HCT116 (cell line): ENCODE data around the gene KSR2. TPM values are rescaled to one million over a fixed set of nuclear protein-coding genes. Genes with fewer than 3 reads are reported as not detected.

ENCODE experiments used
- ATAC-seq: fragments of 200-7000 bp; cut with Tn5 transposase; 2 replicates; pipeline ENCODE4 v1.9.1; 2020; ENCODE audit warnings: mild to moderate bottlenecking, moderate library complexity
- BruUV-seq: library from RNA; stranded (reverse); fragments of 400-500 nt; replicated peaks from 2 replicates; lab custom pipeline; 2021; lab: Mats Ljungman, UMichigan
- CTCF ChIA-PET: fragments of 300-600 bp; sonication (Branson Sonifier 250); formaldehyde crosslinking; loops from one replicate; lab custom pipeline; 2021; ENCODE audit warnings: antibody characterized with exemption; lab: Charles Lee
- POLR2A ChIA-PET: fragments of 300-600, 350-600 bp; sonication (Branson Sonifier 250); formaldehyde crosslinking; loops from one replicate; lab custom pipeline; 2021; ENCODE audit warnings: antibody characterized with exemption; lab: Charles Lee
- RAD21 ChIA-PET, 2 experiments: fragments of 300-600 bp; sonication (Branson Sonifier 250); formaldehyde crosslinking; loops; one replicate each; lab custom pipeline; 2023; ENCODE audit warnings: low total read pairs in 2 of 2; ENCODE audit not compliant: uncharacterized antibody in 2 of 2, unreplicated experiment in 2 of 2, low non-redundant PET in 1 of 2; lab: Charles Lee
- DNase-seq: peaks from one replicate; pipeline ENCODE4 v3.0.0-alpha.2; 2010; ENCODE audit warnings: low read depth, low spot score
- H2AFZ ChIP-seq: fragments of 200-600 bp; shearing (Covaris generic), sonication (generic); 2 replicates; pipeline ENCODE4 v1.6.1; 2017; ENCODE audit warnings: low read depth, mixed run types, mixed read lengths, antibody characterized with exemption, low read length; ENCODE audit not compliant: poor library complexity, severe bottlenecking
- H3K27ac ChIP-seq: 2 replicates; pipeline ENCODE4 v1.5.1; 2012; ENCODE audit warnings: low read depth, low read length
- H3K27me3 ChIP-seq: fragments of 200-600 bp; sonication (generic); 2 replicates; pipeline ENCODE4 v1.6.1; 2016; ENCODE audit warnings: mixed run types, low read length, mixed read lengths; ENCODE audit not compliant: insufficient read depth
- H3K36me3 ChIP-seq, 2 experiments: fragments of 200-500 bp in 1 of 2; fragments of 200-600 bp in 1 of 2; sonication (Bioruptor generic) in 1 of 2; sonication (generic) in 1 of 2; 2 replicates each; pipeline versions ENCODE4 v1.5.1 to v1.6.1; 2014 to 2016; ENCODE audit warnings: low read length in 2 of 2, inconsistent platforms in 1 of 2, mixed read lengths in 1 of 2, mixed run types in 1 of 2; ENCODE audit not compliant: insufficient read depth in 2 of 2, control insufficient read depth in 1 of 2
- H3K4me1 ChIP-seq, 2 experiments: fragments of 200-600 bp in 1 of 2; sonication (generic) in 1 of 2; 2 replicates each; pipeline versions ENCODE4 v1.5.1 to v1.6.1; 2012 to 2017; ENCODE audit warnings: low read length in 2 of 2, inconsistent platforms in 1 of 2, mild to moderate bottlenecking in 1 of 2, mixed read lengths in 1 of 2, mixed run types in 1 of 2, moderate library complexity in 1 of 2; ENCODE audit not compliant: insufficient read depth in 2 of 2, control insufficient read depth in 1 of 2
- H3K4me2 ChIP-seq: fragments of 200-600 bp; sonication (generic); 2 replicates; pipeline ENCODE4 v1.6.1; 2017; ENCODE audit warnings: mixed run types, low read length, mixed read lengths
- H3K4me3 ChIP-seq, 2 experiments: fragments of 200-600 bp in 1 of 2; sonication (generic) in 1 of 2; replicated peaks in 1 of 2; 2 replicates each; pipeline ENCODE4 v1.5.1; 2011 to 2016; ENCODE audit warnings: low read length in 2 of 2, control low read depth in 1 of 2, low read depth in 1 of 2, mild to moderate bottlenecking in 1 of 2, mixed read lengths in 1 of 2, mixed run types in 1 of 2
- H3K79me2 ChIP-seq: fragments of 200-600 bp; sonication (generic); 2 replicates; pipeline ENCODE4 v1.6.1; 2017; ENCODE audit warnings: mild to moderate bottlenecking, mixed run types, low read length, moderate library complexity, mixed read lengths; ENCODE audit not compliant: insufficient read depth
- H3K9ac ChIP-seq: fragments of 200-600 bp; sonication (generic); 2 replicates; pipeline ENCODE4 v1.6.1; 2016; ENCODE audit warnings: low read length, mixed read lengths
- H3K9me2 ChIP-seq: fragments of 200-600 bp; sonication (generic), shearing (Covaris generic); 2 replicates; pipeline ENCODE4 v1.6.1; 2017; ENCODE audit warnings: mixed run types, mild to moderate bottlenecking, moderate library complexity; ENCODE audit not compliant: insufficient read depth
- H3K9me3 ChIP-seq, 2 experiments: fragments of 200-500 bp in 1 of 2; fragments of 200-600 bp in 1 of 2; sonication (Bioruptor generic) in 1 of 2; sonication (generic) in 1 of 2; 2 replicates each; pipeline ENCODE4 v1.6.1; 2014 to 2017; ENCODE audit warnings: low read length in 2 of 2, mixed read lengths in 2 of 2, inconsistent platforms in 1 of 2, low read depth in 1 of 2, mild to moderate bottlenecking in 1 of 2, mixed run types in 1 of 2, moderate library complexity in 1 of 2; ENCODE audit not compliant: control insufficient read depth in 1 of 2, insufficient read depth in 1 of 2
- H4K20me1 ChIP-seq: fragments of 200-600 bp; sonication (generic), shearing (Covaris generic); 2 replicates; pipeline ENCODE4 v1.6.1; 2017; ENCODE audit warnings: mixed run types, mild to moderate bottlenecking, moderate library complexity; ENCODE audit not compliant: insufficient read depth
- CBX3 ChIP-seq: IDR thresholded peaks from 2 replicates; pipeline ENCODE4 v1.6.1; 2012; ENCODE audit warnings: low read depth
- CEBPB ChIP-seq: IDR thresholded peaks from 2 replicates; pipeline ENCODE4 v1.6.1; 2012; ENCODE audit warnings: low read depth
- ELF1 ChIP-seq: IDR thresholded peaks from 2 replicates; pipeline ENCODE4 v1.6.1; 2012; ENCODE audit warnings: low read depth, borderline replicate concordance
- FOSL1 ChIP-seq: IDR thresholded peaks from 2 replicates; pipeline ENCODE4 v1.6.1; 2012; ENCODE audit warnings: low read depth
- POLR2AphosphoS5 ChIP-seq: IDR thresholded peaks from 2 replicates; pipeline ENCODE4 v1.6.1; 2011; ENCODE audit warnings: mild to moderate bottlenecking, low read depth, low read length, moderate library complexity
- RAD21 ChIP-seq: IDR thresholded peaks from 2 replicates; pipeline ENCODE4 v1.6.1; 2012; ENCODE audit warnings: low read depth, mild to moderate bottlenecking
- SIN3A ChIP-seq: IDR thresholded peaks from 2 replicates; pipeline ENCODE4 v1.6.1; 2012; ENCODE audit warnings: low read depth
- SRF ChIP-seq: IDR thresholded peaks from 2 replicates; pipeline ENCODE4 v1.6.1; 2012; ENCODE audit warnings: low read depth
- TCF7L2 ChIP-seq: IDR thresholded peaks from 2 replicates; pipeline ENCODE4 v1.7.0; 2011; ENCODE audit warnings: borderline replicate concordance, inconsistent platforms; ENCODE audit not compliant: insufficient read depth, insufficient read length; ENCODE audit errors: extremely low read depth
- intact Hi-C: fragments of 100-400 bp; cut with micrococcal nuclease; formaldehyde crosslinking; loops from 2 replicates; pipeline ENCODE4 v1.10.0; 2022
- total RNA-seq: library from RNA; stranded (reverse); gene quantifications from one replicate; pipeline ENCODE4 v1.2.1, GENCODE V29; 2021; ENCODE audit not compliant: unreplicated experiment
- TF ChIP-seq, protein P1 (sequence below): IDR thresholded peaks from 2 replicates; pipeline ENCODE4 v1.6.1; 2011; ENCODE audit warnings: mild to moderate bottlenecking, low read length, moderate library complexity; ENCODE audit not compliant: insufficient replicate concordance; ENCODE audit errors: extremely low read depth
- TF ChIP-seq, protein P2 (sequence below), 3 experiments: fragments of 200-600 bp in 1 of 3; sonication (generic) in 1 of 3; IDR thresholded peaks in 2 of 3; conservative IDR thresholded peaks in 1 of 3; 2 replicates each; pipeline ENCODE4 v1.5.1; 2012 to 2017; ENCODE audit warnings: low read depth in 2 of 3, low read length in 2 of 3, antibody characterized with exemption in 1 of 3, borderline replicate concordance in 1 of 3, control low read depth in 1 of 3, mild to moderate bottlenecking in 1 of 3, mixed read lengths in 1 of 3, mixed run types in 1 of 3, moderate library complexity in 1 of 3; ENCODE audit not compliant: insufficient read depth in 1 of 3
- TF ChIP-seq, protein P3 (sequence below): IDR thresholded peaks from 2 replicates; pipeline ENCODE4 v1.6.1; 2012

KSR2 gene
- total RNA-seq, 1 experiment from 2014 or later = 10.1 TPM

DNA sequence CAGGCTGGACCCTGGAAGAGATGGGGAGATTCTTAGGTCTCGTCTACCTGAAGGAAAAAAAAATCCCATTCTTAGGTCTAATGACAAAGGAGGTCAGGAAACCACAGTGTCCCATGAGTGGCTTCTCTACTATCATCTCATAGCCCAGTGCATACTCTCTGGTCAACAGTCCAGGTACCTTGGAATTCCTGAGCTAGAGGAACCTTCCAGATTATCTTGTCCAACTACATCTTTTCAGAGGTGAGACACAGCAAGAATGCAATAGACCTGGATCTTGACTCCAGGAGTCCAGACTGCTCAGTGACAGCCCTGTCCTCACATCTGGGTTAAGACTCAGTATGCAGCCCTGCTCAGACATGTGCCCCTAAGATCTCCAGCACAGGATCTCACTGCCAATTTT is 429.9 kb downstream of the KSR2 start:
- intact Hi-C loops = no loop called here
- Histone ChIP-seq H3K79me2 (no peaks in the 10 kb centered on the region), H3K9me3 (no peaks in the 10 kb centered on the region), H3K27ac (no peak overlapping the region), H2AFZ (no peak overlapping the region), H3K4me3 (no peak overlapping the region), H4K20me1 (no peaks in the 10 kb centered on the region), H3K4me2 (no peak overlapping the region), H3K9me2 (no peaks in the 10 kb centered on the region), H3K9ac (no peak overlapping the region), H3K36me3 (no peaks in the 10 kb centered on the region), H3K4me1 (peaks cover 0 to 2% of the 10 kb centered on the region in 2 experiments; a peak in 1 of 4 replicates), H3K27me3 (no peaks in the 10 kb centered on the region)
- POLR2A ChIA-PET = no interaction called here
- TF ChIP-seq SRF = no peak
- TF ChIP-seq, protein P1, sequence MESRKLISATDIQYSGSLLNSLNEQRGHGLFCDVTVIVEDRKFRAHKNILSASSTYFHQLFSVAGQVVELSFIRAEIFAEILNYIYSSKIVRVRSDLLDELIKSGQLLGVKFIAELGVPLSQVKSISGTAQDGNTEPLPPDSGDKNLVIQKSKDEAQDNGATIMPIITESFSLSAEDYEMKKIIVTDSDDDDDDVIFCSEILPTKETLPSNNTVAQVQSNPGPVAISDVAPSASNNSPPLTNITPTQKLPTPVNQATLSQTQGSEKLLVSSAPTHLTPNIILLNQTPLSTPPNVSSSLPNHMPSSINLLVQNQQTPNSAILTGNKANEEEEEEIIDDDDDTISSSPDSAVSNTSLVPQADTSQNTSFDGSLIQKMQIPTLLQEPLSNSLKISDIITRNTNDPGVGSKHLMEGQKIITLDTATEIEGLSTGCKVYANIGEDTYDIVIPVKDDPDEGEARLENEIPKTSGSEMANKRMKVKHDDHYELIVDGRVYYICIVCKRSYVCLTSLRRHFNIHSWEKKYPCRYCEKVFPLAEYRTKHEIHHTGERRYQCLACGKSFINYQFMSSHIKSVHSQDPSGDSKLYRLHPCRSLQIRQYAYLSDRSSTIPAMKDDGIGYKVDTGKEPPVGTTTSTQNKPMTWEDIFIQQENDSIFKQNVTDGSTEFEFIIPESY = no peak
- CTCF ChIA-PET = no interaction called here
- DNase-seq = no peak
- RAD21 ChIA-PET = no interaction called here
- ATAC-seq = no peak
- no TSS peak for BruUV-seq

DNA sequence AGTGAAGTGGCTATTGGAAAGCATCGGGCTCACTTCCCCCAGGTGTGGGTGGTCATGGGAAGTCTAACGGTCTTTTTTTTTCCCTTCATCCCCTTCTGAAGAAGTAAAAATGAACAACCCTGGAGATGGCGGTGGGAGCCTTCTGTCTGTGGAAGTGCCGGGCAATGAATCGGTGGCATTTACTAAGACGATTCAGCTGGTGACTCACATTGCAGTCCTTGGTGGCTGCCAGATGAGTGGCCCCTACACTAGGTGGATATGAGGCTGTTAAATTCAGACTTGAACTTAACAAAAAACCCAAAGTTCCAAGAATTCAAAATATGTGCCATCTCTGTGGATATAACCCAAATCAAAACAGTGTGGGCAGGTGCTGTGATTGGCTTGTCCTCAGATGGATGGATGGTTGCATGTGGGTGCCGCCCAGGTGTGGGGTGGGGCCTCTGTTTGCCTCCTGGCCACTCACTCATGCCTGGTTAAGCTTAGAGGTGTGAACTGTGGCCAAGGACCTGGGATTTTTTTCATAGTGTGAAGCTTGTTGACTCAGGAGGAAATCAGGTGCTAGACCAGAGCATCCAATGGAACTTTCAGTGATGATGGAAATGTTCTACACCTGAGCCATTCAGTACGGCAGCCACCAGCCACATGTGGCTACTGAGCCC is 430.6 kb downstream of the KSR2 start:
- H3K9me2 ChIP-seq = no peaks in the 10 kb centered on the region
- H3K4me3 ChIP-seq = no peak overlapping the region
- H3K9me3 ChIP-seq = no peaks in the 10 kb centered on the region
- no peak overlapping the region for H2AFZ ChIP-seq
- H3K4me1 ChIP-seq = peaks cover 0 to 7% of the 10 kb centered on the region in 2 experiments; a peak in 1 of 4 replicates
- TF ChIP-seq, protein P2, sequence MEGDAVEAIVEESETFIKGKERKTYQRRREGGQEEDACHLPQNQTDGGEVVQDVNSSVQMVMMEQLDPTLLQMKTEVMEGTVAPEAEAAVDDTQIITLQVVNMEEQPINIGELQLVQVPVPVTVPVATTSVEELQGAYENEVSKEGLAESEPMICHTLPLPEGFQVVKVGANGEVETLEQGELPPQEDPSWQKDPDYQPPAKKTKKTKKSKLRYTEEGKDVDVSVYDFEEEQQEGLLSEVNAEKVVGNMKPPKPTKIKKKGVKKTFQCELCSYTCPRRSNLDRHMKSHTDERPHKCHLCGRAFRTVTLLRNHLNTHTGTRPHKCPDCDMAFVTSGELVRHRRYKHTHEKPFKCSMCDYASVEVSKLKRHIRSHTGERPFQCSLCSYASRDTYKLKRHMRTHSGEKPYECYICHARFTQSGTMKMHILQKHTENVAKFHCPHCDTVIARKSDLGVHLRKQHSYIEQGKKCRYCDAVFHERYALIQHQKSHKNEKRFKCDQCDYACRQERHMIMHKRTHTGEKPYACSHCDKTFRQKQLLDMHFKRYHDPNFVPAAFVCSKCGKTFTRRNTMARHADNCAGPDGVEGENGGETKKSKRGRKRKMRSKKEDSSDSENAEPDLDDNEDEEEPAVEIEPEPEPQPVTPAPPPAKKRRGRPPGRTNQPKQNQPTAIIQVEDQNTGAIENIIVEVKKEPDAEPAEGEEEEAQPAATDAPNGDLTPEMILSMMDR (IDR thresholded peaks at IDR 0.05 in 2 of 3, conservative IDR thresholded peaks at IDR 0.05 in 1 of 3; ENCODE audit: borderline replicate concordance in 1 of 3, insufficient read depth in 1 of 3, low read depth in 2 of 3, low read length in 2 of 3) = no peak
- TF ChIP-seq TCF7L2 (no peak), FOSL1 (no peak), SIN3A (no peak), POLR2AphosphoS5 (no peak), SRF (no peak), CEBPB (no peak), RAD21 (no peak), CBX3 (no peak), ELF1 (no peak)
- TF ChIP-seq, protein P1 = no peak
- TF ChIP-seq, protein P3, sequence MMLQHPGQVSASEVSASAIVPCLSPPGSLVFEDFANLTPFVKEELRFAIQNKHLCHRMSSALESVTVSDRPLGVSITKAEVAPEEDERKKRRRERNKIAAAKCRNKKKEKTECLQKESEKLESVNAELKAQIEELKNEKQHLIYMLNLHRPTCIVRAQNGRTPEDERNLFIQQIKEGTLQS = no peak
- ChIA-PET CTCF (no interaction called here), POLR2A (no interaction called here), RAD21 (no interaction called here)
- ATAC-seq (no peak), DNase-seq (no peak)
- no peaks in the 10 kb centered on the region for H4K20me1 ChIP-seq
- intact Hi-C loops = no loop called here
- no TSS peak for BruUV-seq
- H3K27ac ChIP-seq = no peak overlapping the region
- no peak overlapping the region for H3K9ac ChIP-seq
- no peaks in the 10 kb centered on the region for H3K36me3 ChIP-seq
- no peaks in the 10 kb centered on the region for H3K27me3 ChIP-seq
- no peak overlapping the region for H3K4me2 ChIP-seq
- H3K79me2 ChIP-seq = no peaks in the 10 kb centered on the region
